Gastroesophageal sphincter (tissue), 3 donors: Measurements from ENCODE around the gene SDC1.

Experiments used
- EP300 ChIP-seq: sonication (generic); formaldehyde crosslinking; IDR thresholded peaks from one replicate; pipeline ENCODE4 v1.6.1; 2017; ENCODE audit warnings: antibody characterized with exemption, mild to moderate bottlenecking
- POLR2A ChIP-seq, 2 donors: fragments of 450-650 bp; IDR thresholded peaks; one replicate each; pipeline ENCODE4 v1.6.1; 2017; ENCODE audit warnings: antibody characterized with exemption in 2 of 2, mild to moderate bottlenecking in 2 of 2, moderate library complexity in 1 of 2
- POLR2AphosphoS5 ChIP-seq: sonication (generic); formaldehyde crosslinking; IDR thresholded peaks from one replicate; pipeline ENCODE4 v1.6.1; 2017; ENCODE audit warnings: antibody characterized with exemption
- TF ChIP-seq, protein P1 (sequence below), 4 experiments: fragments of 200-600 bp in 2 of 4; fragments of 450-650 bp in 2 of 4; sonication (generic) in 1 of 4; IDR thresholded peaks; one replicate each; pipeline ENCODE4 v1.5.1; 2017 to 2019; ENCODE audit warnings: antibody characterized with exemption in 4 of 4, mild to moderate bottlenecking in 2 of 4, moderate library complexity in 2 of 4

DNA sequence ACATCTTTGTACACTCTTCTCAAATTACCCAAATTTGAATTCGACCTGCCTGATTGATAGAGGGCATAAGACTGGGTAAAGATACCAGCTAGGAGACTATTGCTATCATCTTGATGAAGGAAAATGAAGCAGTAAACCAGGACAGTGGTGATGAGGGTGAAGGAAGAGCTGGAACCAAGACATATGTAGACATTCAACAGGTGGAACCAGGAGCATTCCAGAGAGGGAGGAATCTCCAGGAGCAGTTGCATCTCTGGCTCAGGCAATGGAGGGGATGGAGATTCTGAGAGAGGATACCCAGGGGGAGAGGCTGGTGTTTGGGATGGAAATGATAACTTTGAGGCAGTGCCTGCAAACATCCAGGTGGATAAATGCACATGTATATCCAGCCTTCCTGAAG is 41.6 kb downstream of the SDC1 start:
- TF ChIP-seq POLR2A (IDR thresholded peaks at IDR 0.05) (no peak), POLR2AphosphoS5 (no peak), EP300 (no peak)
- TF ChIP-seq, protein P1, sequence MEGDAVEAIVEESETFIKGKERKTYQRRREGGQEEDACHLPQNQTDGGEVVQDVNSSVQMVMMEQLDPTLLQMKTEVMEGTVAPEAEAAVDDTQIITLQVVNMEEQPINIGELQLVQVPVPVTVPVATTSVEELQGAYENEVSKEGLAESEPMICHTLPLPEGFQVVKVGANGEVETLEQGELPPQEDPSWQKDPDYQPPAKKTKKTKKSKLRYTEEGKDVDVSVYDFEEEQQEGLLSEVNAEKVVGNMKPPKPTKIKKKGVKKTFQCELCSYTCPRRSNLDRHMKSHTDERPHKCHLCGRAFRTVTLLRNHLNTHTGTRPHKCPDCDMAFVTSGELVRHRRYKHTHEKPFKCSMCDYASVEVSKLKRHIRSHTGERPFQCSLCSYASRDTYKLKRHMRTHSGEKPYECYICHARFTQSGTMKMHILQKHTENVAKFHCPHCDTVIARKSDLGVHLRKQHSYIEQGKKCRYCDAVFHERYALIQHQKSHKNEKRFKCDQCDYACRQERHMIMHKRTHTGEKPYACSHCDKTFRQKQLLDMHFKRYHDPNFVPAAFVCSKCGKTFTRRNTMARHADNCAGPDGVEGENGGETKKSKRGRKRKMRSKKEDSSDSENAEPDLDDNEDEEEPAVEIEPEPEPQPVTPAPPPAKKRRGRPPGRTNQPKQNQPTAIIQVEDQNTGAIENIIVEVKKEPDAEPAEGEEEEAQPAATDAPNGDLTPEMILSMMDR (IDR thresholded peaks at IDR 0.05) = no peak
